NCI-H2196 treated with DMSO at 0.1 percent for 48 hours (cell line): ENCODE measurements around the gene MYD88.
A peak's percentile ranks its signal among the peaks of the same experiment; 100 is the strongest.
"Not testable (repeated sequence)": the region's sequence is repeated elsewhere in the genome, so short reads cannot be mapped to it uniquely, and the experiment has no call there.

Experiments used
- DNase-seq: peaks from one replicate; lab custom pipeline; 2025; ENCODE audit not compliant: unreplicated experiment; lab: John Stamatoyannopoulos, UW

The MYD88 gene

GRCh38 chr3:38125305-38126120 is 12.9 kb upstream of the MYD88 start:
- no peak for DNase-seq

GRCh38 chr3:38126121-38126892 is 12.2 kb upstream of the MYD88 start:
- no peak for DNase-seq

DNA sequence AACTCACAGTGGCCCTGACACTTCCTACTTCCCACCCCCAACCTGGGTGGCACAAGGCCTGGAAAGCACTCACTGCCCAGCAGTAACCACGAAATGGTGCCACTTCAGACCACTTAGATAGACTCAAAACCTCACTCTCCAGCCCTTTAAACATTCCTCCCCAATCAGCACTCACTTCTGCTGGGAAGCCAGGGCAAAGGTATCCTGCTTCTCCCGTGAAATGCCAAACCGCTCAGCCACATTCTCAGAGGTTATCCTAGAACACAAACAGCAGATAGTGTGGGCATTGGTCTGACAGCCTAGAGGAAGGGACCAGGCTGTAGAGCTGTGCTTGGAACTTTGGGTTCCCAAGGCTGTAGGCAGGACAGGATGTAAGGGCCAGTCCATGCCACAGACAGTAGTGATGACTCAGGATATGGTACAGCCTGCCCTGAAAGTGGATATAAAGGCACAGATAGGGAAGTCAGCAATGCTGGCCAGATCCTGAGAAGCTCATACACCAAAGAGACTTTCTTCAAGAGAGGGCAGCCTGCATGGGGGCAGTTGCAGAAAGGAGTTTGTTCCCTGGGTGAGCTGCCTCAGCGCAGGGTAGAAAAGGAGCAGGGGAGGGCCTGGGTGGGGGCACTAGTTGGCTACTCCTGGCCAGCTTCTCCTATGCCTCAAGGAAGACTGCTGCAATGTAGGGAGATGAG is 10.7 kb upstream of the MYD88 start:
- DNase-seq: no peak

GRCh38 chr3:38128303-38128655 is 10.2 kb upstream of the MYD88 start:
- DNase-seq: no peak

GRCh38 chr3:38129058-38129457 is 9.4 kb upstream of the MYD88 start:
- no peak for DNase-seq

DNA sequence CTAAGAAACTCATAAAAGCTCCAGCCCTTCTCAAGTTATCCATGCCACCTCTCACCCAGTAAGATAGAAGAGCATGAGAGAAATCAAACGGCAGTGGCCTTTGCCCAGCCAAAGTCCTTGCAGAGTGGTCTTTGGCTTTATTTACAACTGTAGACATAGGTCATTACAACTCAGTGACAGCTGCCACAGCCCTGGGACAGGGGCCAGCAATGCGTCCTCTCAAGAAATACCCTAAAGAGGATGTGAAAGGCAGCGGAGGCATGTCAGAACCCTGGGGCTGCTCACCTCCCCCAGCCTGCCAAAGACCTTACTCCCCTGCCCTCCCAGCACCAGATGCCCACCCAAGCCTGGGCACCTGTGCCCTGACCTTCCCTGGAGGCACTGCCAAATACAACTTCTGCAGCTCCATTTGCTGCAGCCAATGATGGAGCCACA is 7.8 kb upstream of the MYD88 start:
- no peak for DNase-seq

GRCh38 chr3:38131621-38132369 is 6.7 kb upstream of the MYD88 start:
- DNase-seq: no peak

DNA sequence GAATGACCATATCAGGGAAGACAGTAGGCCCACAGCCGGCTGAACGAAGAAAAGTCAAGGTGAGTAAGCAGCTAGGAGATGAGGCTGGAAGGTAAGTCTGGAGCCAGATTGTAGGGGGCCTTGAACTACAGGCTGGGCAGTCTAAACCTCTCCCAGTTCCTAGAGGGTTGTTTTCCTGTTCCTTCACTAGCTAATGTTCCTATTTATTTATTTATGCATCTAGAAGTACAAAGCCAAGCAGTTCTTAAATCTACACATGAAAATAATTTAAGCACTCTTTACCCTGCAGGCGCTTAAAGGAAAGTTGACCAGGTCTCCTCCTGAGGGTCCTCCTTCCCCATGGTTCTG is 5.3 kb upstream of the MYD88 start:
- DNase-seq: no peak

- no peak for DNase-seq
Observed at GRCh38 chr3:38133557-38134405, 4.7 kb upstream of the MYD88 start.

- not testable (repeated sequence) for DNase-seq
Observed at GRCh38 chr3:38134517-38135143, 3.8 kb upstream of the MYD88 start.

- DNase-seq: not testable (repeated sequence)
Observed at GRCh38 chr3:38135621-38136277, 2.7 kb upstream of the MYD88 start.

DNA sequence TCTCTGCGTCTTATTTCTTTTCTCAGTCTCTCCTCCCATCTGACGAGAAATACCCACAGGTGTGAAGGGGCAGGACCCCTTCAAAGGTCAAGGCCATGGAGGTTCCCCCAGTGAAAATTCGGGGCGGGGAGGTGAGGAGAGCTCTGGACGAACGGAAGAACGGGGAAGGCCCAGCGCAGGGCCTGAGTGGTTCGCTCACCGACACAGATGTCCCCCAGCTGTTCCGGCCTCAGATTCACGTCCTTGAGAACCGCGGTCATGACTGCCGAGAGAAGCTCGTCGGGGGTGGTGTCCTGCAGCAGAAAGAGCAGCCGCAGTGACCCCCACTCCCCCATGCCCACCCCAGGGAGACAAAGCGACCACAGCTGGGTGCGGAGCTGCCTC is 2.1 kb upstream of the MYD88 start:
- DNase-seq: no peak

DNA sequence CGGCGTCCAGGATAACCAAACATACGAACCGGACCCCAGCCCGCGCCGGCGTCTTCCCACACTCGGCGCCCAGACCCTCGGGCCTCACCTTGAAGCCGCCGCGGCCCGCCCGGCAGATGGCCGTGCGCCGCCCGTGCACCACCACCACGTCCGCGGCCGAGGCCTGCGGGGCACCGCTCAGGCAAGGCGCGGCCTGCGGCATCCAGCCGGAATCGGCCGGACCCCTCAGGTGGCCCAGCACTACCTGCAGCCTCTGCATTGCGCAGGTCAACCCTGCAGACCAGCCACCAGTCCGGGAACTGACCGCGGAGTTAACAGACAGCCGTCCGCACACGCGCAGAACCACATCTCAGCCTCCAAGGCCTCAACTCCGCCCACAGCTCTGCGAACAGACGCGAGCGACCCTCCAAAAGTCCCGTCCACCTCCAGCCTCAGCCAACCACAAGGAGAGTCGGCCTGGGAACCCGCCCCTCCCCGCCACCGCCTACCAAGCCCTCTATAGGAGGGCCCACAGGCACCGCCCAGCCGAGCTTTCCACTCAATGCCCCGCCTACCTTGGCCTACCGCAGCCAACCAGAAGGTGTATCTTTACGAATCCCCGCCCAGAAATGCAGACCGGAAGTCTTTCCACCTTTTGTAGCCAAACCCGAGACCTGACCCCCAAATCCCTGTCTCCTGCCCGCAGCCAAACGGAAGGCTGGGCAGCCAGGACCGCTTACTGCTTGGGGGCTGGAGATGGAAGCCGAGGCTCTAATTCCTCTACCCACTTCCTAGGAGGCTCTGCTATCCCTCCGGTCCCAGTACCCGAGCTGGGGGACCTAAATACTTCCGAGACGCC is 1.5 kb upstream of the MYD88 start, which contains the start of gene ACAA1:
Gene ACAA1 (minus strand): TSS at position 351 of the 838 bp plus-strand sequence. CDS start 92 bp downstream, at position 259.
- peak; percentile 83 for DNase-seq

GRCh38 chr3:38137615-38138348 is 679 bp upstream of the MYD88 start:
- DNase-seq: no peak

GRCh38 chr3:38139191-38139590 is 730 bp downstream of the MYD88 start:
- no peak for DNase-seq

GRCh38 chr3:38139652-38140051 is 1.2 kb downstream of the MYD88 start:
- no peak for DNase-seq

- no peak for DNase-seq
Observed at GRCh38 chr3:38140326-38141172, 2.1 kb downstream of the MYD88 start.
